Heart right ventricle (tissue), 16 donors: ENCODE data around the gene ATXN3. TPM values are rescaled to one million over a fixed set of nuclear protein-coding genes. Genes with fewer than 3 reads are reported as not detected.

Experiments
- ATAC-seq, 8 donors: fragments of 200-7000 bp; cut with Tn5 transposase; one replicate each; pipeline ENCODE4 v1.9.1; 2020; ENCODE audit warnings: mild to moderate bottlenecking in 8 of 8, moderate library complexity in 8 of 8, moderate number of reproducible peaks in 1 of 8
- DNase-seq, 2 donors: peaks; one replicate each; pipeline ENCODE4 v3.0.0-alpha.2; 2020
- H3K27ac ChIP-seq, 10 donors: fragments of 200-600 bp; sonication (generic) in 2 of 10; one replicate each; pipeline versions ENCODE4 v1.5.0 to v1.8.0; 2020 to 2022; ENCODE audit warnings: mild to moderate bottlenecking in 3 of 10
- H3K27me3 ChIP-seq, 7 donors: fragments of 200-600 bp; one replicate each; pipeline ENCODE4 v1.8.0; 2021 to 2022; ENCODE audit warnings: mild to moderate bottlenecking in 2 of 7
- H3K36me3 ChIP-seq, 9 donors: fragments of 200-600 bp; sonication (generic) in 1 of 9; one replicate each; pipeline versions ENCODE4 v1.5.0 to v1.8.0; 2020 to 2022; ENCODE audit warnings: mild to moderate bottlenecking in 2 of 9
- H3K4me1 ChIP-seq, 9 donors: fragments of 200-600 bp; sonication (generic) in 1 of 9; one replicate each; pipeline versions ENCODE4 v1.5.0 to v1.8.0; 2020 to 2022; ENCODE audit warnings: mild to moderate bottlenecking in 4 of 9
- H3K4me3 ChIP-seq, 10 donors: fragments of 200-600 bp; sonication (generic) in 2 of 10; one replicate each; pipeline versions ENCODE4 v1.5.0 to v1.8.0; 2020 to 2022; ENCODE audit warnings: mild to moderate bottlenecking in 7 of 10, moderate library complexity in 2 of 10
- H3K9me3 ChIP-seq, 11 donors: fragments of 200-600 bp in 10 of 11; sonication (generic) in 2 of 11; one replicate each; pipeline versions ENCODE4 v1.5.0 to v1.8.0; 2013 to 2022; ENCODE audit warnings: mild to moderate bottlenecking in 2 of 11, control low read depth in 1 of 11, moderate library complexity in 1 of 11
- CTCF ChIP-seq, 9 donors: fragments of 200-600 bp; sonication (generic) in 2 of 9; IDR thresholded peaks; one replicate each; pipeline versions ENCODE4 v1.5.0 to v1.8.0; 2021 to 2022; ENCODE audit warnings: antibody characterized with exemption in 9 of 9, mild to moderate bottlenecking in 5 of 9, moderate library complexity in 1 of 9
- WGBS, 2 donors: extraction: QIAGEN DNeasy Blood & Tissue Kit; methylation state at CpG; one replicate each; pipeline ENCODE4 v1.1.7; 2013; ENCODE audit warnings: inconsistent platforms in 1 of 2; 5-methylcytosine and 5-hydroxymethylcytosine counted together
- intact Hi-C, 10 donors: fragments of 100-400 bp; cut with DNase I; formaldehyde crosslinking; loops; one replicate each; pipeline versions ENCODE4 v1.11.1 to v1.14.2; 2022
- polyA plus RNA-seq, 2 donors: library from polyadenylated mRNA; stranded (reverse); fragments of 200-250 nt; gene quantifications; one replicate each; pipeline ENCODE4 v1.2.3, GENCODE V29; 2013
- total RNA-seq, 10 donors: library from RNA; stranded (reverse); fragmentation: NEBNext Ultra II Directional in 3 of 10; extraction: Animal tissue kit (Norgen Biotek cat#: 25700) in 3 of 10; gene quantifications; one replicate each; pipeline versions ENCODE4 v1.2.1 to v1.2.4, GENCODE V29; 2021 to 2023
- donor health status: Arrhythmogenic right ventricular cardiomyopathy.
- donor health status: ischemic (EF 13 %, LVEDD 7.1; RV severe dilation, severe dysfunction).
- donor health status: healthy with polysubstance abuse.
- donor health status: DM: no; HTN: yes; CAD: no.
- donor health status: DM: no; HTN: no; CAD: no.
- donor health status: ischemic (EF 25% LVEDD 6.9; RV normal size, moderate dysfunction).
- donor health status: ischemic (EF 25% LVEDD 5.7; RV mildly dilated, moderate dysfunction).
- donor health status: healthy.
- donor health status: DM: yes; HTN: yes; CAD: no.
- donor health status: Ischemic cardiomyopathy.
- donor health status: ischemic (EF 35%, LVEDD 5.7; RV mildly dilated, moderate dysfunction).
- donor health status: nonischemic (EF 11% LVEDD 7.7; RV severe dilation, severe dysfunction).
- donor health status: DM: yes; HTN: yes; CAD: no.
- donor health status: PGD.
- donor health status: ischemic (EF 29% LVEDD 5.4; RV normal size, mild dysfunction).
- donor health status: nonischemic (EF 23%, LVEDD 6.1; RV moderate dilation, normal function).

Gene ATXN3
- total and polyA plus RNA-seq, 12 donors: 7.0 to 20.5 (median 16.3) TPM

DNA sequence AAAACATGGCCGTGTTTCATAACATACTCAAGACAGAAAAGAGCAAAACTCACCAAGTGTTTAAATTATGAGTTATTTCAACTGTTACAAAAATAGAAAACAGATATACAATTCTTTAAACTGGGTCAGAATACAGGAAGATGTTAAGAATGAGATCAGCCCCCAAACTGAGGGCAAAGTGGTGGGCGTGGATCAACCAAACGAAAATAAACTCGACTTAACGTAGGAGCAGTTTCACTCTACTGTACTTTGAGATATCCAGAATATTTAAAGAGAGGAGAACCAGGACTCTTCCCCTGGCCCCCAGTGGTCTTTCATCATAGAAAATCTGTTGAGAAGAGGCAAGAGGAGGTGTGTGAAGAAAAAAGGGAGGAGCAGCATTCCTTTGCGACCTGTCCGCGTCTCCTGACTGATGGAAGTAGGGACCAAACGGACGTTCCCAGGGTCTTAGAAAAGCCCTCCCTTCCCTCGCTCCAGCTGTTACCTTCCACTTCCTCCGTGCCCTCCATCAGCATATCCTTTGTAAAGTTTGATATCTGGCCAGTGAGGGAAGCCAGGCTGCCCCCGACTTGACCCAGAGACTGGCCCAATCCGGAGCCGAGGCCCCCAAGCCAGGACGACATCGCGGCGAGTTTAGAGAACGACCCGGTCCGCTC lies 67.2 kb downstream of the ATXN3 start:
- H3K9me3 ChIP-seq: no peaks in the 10 kb centered on the region
- peaks cover 0 to 30% (median 0%) of the 10 kb centered on the region in 9 donors for H3K36me3 ChIP-seq
- ATAC-seq: peak; percentile 39 to 64 (median 48)
- peak overlapping the region; percentile 63 to 97 (median 80) for H3K4me3 ChIP-seq
- WGBS, 2 donors: 0 to 1% methylated on average over 22 of the region's 22 CpGs
- TF ChIP-seq CTCF (IDR thresholded peaks at IDR 0.05): no peak
- no peaks in the 10 kb centered on the region for H3K27me3 ChIP-seq
- DNase-seq: no peak
- peak overlapping the region; percentile 88 to 100 (median 96) for H3K27ac ChIP-seq
- peaks cover 7 to 52% (median 44%) of the 10 kb centered on the region in 9 donors for H3K4me1 ChIP-seq
- intact Hi-C loops: no loop called here

DNA sequence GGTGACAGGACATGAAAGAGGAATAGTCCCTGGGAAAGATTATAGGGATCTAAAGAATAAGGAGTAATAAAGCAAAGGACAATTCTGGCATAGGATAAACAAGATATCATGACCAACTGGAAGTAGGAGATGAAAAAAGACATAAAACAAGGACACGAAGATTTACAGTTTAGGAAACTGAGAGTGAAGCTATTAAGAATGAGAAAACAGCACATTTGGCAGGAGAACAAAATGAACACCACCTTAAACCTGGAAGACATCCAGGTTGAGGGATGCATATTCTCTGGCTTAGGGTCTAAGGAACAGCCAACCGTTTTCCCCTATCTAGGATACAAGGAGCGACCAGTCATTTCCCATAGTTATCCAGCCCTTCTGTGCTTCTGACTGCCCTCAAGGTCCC lies 68.4 kb downstream of the ATXN3 start:
- Histone ChIP-seq H3K4me1 (peaks cover 7 to 52% (median 44%) of the 10 kb centered on the region in 9 donors), H3K4me3 (peak overlapping the region in 9 of 10 donors; percentile 13 to 97 (median 79)), H3K27me3 (no peaks in the 10 kb centered on the region), H3K9me3 (peaks cover 0 to 2% (median 0%) of the 10 kb centered on the region in 11 donors), H3K36me3 (peaks cover 0 to 26% (median 0%) of the 10 kb centered on the region in 9 donors), H3K27ac (peak overlapping the region in 2 of 10 donors; percentile 1 to 5)
- intact Hi-C loops: no loop called here
- ATAC-seq: no peak
- WGBS, 2 donors: 40 to 44% methylated on average over 3 of the region's 3 CpGs
- no peak for TF ChIP-seq CTCF (IDR thresholded peaks at IDR 0.05)
- no peak for DNase-seq

DNA sequence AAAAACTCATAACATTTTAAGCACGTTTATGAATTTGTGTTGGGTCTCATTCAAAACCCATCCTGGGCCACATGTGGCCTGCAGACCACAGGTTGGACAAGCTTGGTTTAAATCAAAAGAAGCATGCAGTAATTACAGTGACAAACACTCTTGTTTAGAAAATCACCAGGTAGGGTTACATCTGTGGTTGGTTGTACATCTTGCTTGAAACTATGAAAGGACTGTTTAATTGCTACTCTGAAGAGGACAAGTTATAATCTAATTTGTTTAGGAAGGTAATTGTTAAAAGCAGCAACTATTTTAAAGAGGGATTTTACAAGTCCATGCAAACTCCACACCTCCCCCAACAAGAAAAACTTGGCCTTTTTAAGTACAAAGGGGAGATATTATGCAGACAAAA lies 70.5 kb downstream of the ATXN3 start:
- intact Hi-C loops: no loop called here
- H3K4me1 ChIP-seq: peaks cover 7 to 41% (median 38%) of the 10 kb centered on the region in 9 donors

More for the DNA sequence above, 70.5 kb downstream of the ATXN3 start:
- peaks cover 0 to 2% (median 0%) of the 10 kb centered on the region in 11 donors for H3K9me3 ChIP-seq
- H3K27me3 ChIP-seq: no peaks in the 10 kb centered on the region
- 70 to 80% methylated on average over 1 of the region's 1 CpG for WGBS, 2 donors
- ATAC-seq (no peak), DNase-seq (no peak)
- no peak overlapping the region for H3K27ac ChIP-seq
- peaks cover 0 to 47% (median 9%) of the 10 kb centered on the region in 9 donors for H3K36me3 ChIP-seq
- no peak for TF ChIP-seq CTCF (IDR thresholded peaks at IDR 0.05)
- no peak overlapping the region for H3K4me3 ChIP-seq
